Activated naive CD8-positive, alpha-beta T cell treated with anti-CD3 and anti-CD28 coated beads, Interleukin-2, amount 10 ng/mL, durations not matched to agents 7 days and 5 days (primary cell): ENCODE results near the gene ICAM2. TPM values are rescaled to one million over a fixed set of nuclear protein-coding genes. Genes with fewer than 3 reads are reported as not detected.

Source experiments
- total RNA-seq, 2 experiments: library from RNA; stranded (reverse); gene quantifications; one replicate each; pipeline ENCODE4 v1.2.3, GENCODE V29; 2021

Gene ICAM2
- total RNA-seq, 2 experiments from 2014 or later = 59.0 to 61.7 TPM

Other genes with a start within 250 kb of the ICAM2 start
- 10 to 100 TPM; 47.0 to 54.8 TPM for gene CCDC47, start 247.0 kb downstream of the ICAM2 start, total RNA-seq
- 100 to 1,000 TPM; 126 to 143 TPM for gene DDX42, start 246.5 kb downstream of the ICAM2 start, total RNA-seq
- 100 to 1,000 TPM; 132 to 135 TPM for gene PSMC5, start 193.2 kb downstream of the ICAM2 start, total RNA-seq
- gene FTSJ3, start 193.0 kb downstream of the ICAM2 start, total RNA-seq = 10 to 100 TPM; 56.7 to 58.6 TPM
- 100 to 1,000 TPM; 129 to 138 TPM for gene SMARCD2, start 177.9 kb downstream of the ICAM2 start, total RNA-seq
- not detected for gene CSH2, start 147.0 kb downstream of the ICAM2 start, total RNA-seq
- not detected for gene GH2, start 138.7 kb downstream of the ICAM2 start, total RNA-seq
- not detected for gene CSH1, start 124.1 kb downstream of the ICAM2 start, total RNA-seq
- not detected for gene CSHL1, start 109.4 kb downstream of the ICAM2 start, total RNA-seq
- not detected for gene GH1, start 101.8 kb downstream of the ICAM2 start, total RNA-seq
- 10 to 100 TPM; 17.0 to 19.6 TPM for gene CD79B, start 88.3 kb downstream of the ICAM2 start, total RNA-seq
- gene SCN4A, start 47.7 kb downstream of the ICAM2 start, total RNA-seq = not detected
- gene PRR29, start 22.3 kb downstream of the ICAM2 start, total RNA-seq = 1 to 10 TPM in 1 of 2 experiments, under 1 TPM in 1; 1.00 to 1.4 TPM
- 10 to 100 TPM; 38.6 to 45.3 TPM for gene ERN1, start 109.5 kb upstream of the ICAM2 start, total RNA-seq
- 10 to 100 TPM; 12.0 to 12.8 TPM for gene TEX2, start 242.6 kb upstream of the ICAM2 start, total RNA-seq